Activated CD4-positive, alpha-beta memory T cell treated with anti-CD3 and anti-CD28 coated beads for 36 hours (primary cell): ENCODE data around the gene ANP32A. TPM values are rescaled to one million over a fixed set of nuclear protein-coding genes. Genes with fewer than 3 reads are reported as not detected.
A peak's percentile ranks its signal among the peaks of the same experiment; 100 is the strongest.

ENCODE experiments used
- CTCF ChIA-PET: fragments of 350-600 bp; sonication (Branson Sonifier 250); formaldehyde crosslinking; loops from one replicate; lab custom pipeline; 2021; ENCODE audit warnings: antibody characterized with exemption, inconsistent platforms; lab: Charles Lee
- POLR2A ChIA-PET: fragments of 350-600 bp; sonication (Branson Sonifier 250); formaldehyde crosslinking; loops from one replicate; lab custom pipeline; 2021; ENCODE audit warnings: antibody characterized with exemption; lab: Charles Lee
- DNase-seq: peaks from one replicate; pipeline ENCODE4 v3.0.0-alpha.2; 2020
- H3K27ac Mint-ChIP-seq: one replicate; pipeline ENCODE4 v1.8.0; 2021; ENCODE audit warnings: mixed read lengths
- H3K27me3 Mint-ChIP-seq: one replicate; pipeline ENCODE4 v1.8.0; 2021; ENCODE audit warnings: mixed read lengths
- H3K36me3 Mint-ChIP-seq: one replicate; pipeline ENCODE4 v1.8.0; 2021; ENCODE audit warnings: mixed read lengths
- H3K4me1 Mint-ChIP-seq: one replicate; pipeline ENCODE4 v1.8.0; 2021; ENCODE audit warnings: low read depth, mixed read lengths
- H3K4me3 Mint-ChIP-seq: one replicate; pipeline ENCODE4 v1.8.0; 2021; ENCODE audit warnings: mild to moderate bottlenecking, mixed read lengths
- H3K9me3 Mint-ChIP-seq: one replicate; pipeline ENCODE4 v1.8.0; 2021; ENCODE audit warnings: mixed read lengths
- intact Hi-C: fragments of 100-400 bp; cut with micrococcal nuclease; formaldehyde crosslinking; loops from one replicate; pipeline ENCODE4 v1.15.1; 2023
- total RNA-seq, 2 experiments: library from RNA; stranded (reverse); gene quantifications; one replicate each; pipeline ENCODE4 v1.2.3, GENCODE V29; 2021

ANP32A gene
- total RNA-seq, 2 experiments from 2014 or later: 190 to 204 TPM

- no peaks in the 10 kb centered on the region for H3K9me3 Mint-ChIP-seq
- H3K36me3 Mint-ChIP-seq: peaks cover 17% of the 10 kb centered on the region
- intact Hi-C loops: no loop called here
- H3K4me1 Mint-ChIP-seq: peaks cover 75% of the 10 kb centered on the region
- no peak overlapping the region for H3K4me3 Mint-ChIP-seq
- H3K27ac Mint-ChIP-seq: no peak overlapping the region
- no peaks in the 10 kb centered on the region for H3K27me3 Mint-ChIP-seq
- DNase-seq: no peak
- ChIA-PET POLR2A (interaction anchor here (1.6 kb wide), 1 partner anchor 10 kb away, joined by 5 read pairs; no protein-coding TSS in a partner anchor), CTCF (no interaction called here)
Measured at GRCh38 chr15:68808770-68809169, 11.9 kb downstream of the ANP32A start.

- no peak for DNase-seq
- ChIA-PET CTCF (interaction anchor here (1.4 kb wide), 1 partner anchor 9 kb away, joined by 5 read pairs; no protein-coding TSS in a partner anchor), POLR2A (interaction anchor here (1.6 kb wide), 1 partner anchor 11 kb away, joined by 5 read pairs; no protein-coding TSS in a partner anchor)
- no peak overlapping the region for H3K27ac Mint-ChIP-seq
- H3K4me1 Mint-ChIP-seq: peaks cover 72% of the 10 kb centered on the region
- no peaks in the 10 kb centered on the region for H3K27me3 Mint-ChIP-seq
- H3K4me3 Mint-ChIP-seq: no peak overlapping the region
- no peaks in the 10 kb centered on the region for H3K9me3 Mint-ChIP-seq
- intact Hi-C loops: no loop called here
- H3K36me3 Mint-ChIP-seq: peaks cover 15% of the 10 kb centered on the region
Measured at GRCh38 chr15:68808091-68808490, 12.6 kb downstream of the ANP32A start.

GRCh38 chr15:68807249-68807648 lies 13.4 kb downstream of the ANP32A start:
- intact Hi-C loops: no loop called here
- H3K27me3 Mint-ChIP-seq: no peaks in the 10 kb centered on the region
- CTCF ChIA-PET: interaction anchor here (1.4 kb wide), 1 partner anchor 9 kb away, joined by 5 read pairs; no protein-coding TSS in a partner anchor
- H3K4me1 Mint-ChIP-seq: peaks cover 65% of the 10 kb centered on the region
- POLR2A ChIA-PET: no interaction called here
- peaks cover 15% of the 10 kb centered on the region for H3K36me3 Mint-ChIP-seq
- no peak overlapping the region for H3K4me3 Mint-ChIP-seq
- no peak for DNase-seq
- H3K9me3 Mint-ChIP-seq: no peaks in the 10 kb centered on the region
- no peak overlapping the region for H3K27ac Mint-ChIP-seq

DNA sequence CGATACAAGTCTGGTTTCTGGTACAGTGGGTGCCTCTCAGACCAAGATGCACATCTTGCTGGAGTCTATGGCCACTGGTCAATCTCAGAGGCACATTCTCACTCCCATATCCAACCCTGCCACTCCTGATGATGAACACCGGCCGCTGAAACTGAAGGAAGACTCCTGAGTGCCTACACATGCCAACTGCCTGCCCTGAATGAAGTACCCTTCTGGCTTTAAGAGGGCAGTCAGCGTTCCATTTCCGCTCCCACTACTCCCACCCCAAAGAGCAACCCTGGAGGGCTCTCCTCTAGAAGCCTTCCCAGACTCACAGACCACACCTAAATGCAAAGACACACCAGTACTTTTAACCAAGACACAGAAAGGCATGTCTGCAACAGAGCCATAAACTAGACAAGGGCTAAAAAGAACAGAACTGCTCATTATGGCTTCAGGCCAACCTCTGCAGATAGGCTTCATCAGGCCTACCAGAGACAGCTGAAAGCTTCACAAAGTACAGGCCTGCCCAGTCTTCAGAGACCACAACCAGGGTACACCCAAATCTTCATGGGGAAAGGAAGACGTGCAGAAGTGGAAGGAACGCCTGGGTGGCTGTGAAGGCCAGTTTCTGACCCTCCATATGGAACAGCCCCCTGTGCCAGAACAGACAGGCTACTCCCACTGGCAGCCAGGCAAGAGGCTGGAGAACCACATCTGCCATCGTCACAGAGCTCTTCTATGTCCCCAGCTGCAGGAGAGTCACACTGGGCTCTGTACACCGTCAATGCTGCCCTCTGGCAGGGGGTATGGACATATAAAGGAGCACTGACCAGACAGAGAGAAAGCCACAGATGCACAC lies 14.3 kb downstream of the ANP32A start:
- Mint-ChIP-seq H3K27ac (no peak overlapping the region), H3K36me3 (peaks cover 15% of the 10 kb centered on the region)
- POLR2A ChIA-PET: no interaction called here

DNA sequence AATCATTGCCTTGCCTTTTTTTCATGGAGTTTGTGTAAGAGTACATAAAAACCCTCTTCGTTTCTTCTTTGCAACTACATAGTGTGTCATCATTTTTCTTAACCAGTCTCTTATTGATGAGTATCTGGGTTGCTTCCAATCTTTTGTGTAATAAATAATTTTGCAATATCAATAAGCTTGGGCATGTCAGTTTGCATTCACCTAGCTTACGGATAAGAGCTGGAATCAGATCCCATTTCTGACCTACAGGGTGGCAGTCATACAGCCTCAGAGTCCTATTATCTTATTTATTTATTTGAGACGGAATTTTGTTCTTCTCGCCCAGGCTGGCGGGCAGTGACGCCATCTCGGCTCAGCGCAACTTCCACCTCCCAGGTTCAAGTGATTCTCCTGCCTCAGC lies 18.3 kb downstream of the ANP32A start:
- Mint-ChIP-seq H3K36me3 (peaks cover 5% of the 10 kb centered on the region), H3K9me3 (no peaks in the 10 kb centered on the region), H3K4me3 (no peak overlapping the region), H3K27me3 (no peaks in the 10 kb centered on the region), H3K27ac (no peak overlapping the region), H3K4me1 (peaks cover 68% of the 10 kb centered on the region)
- intact Hi-C loops: no loop called here
- ChIA-PET CTCF (interaction anchor here (0.6 kb wide), 1 partner anchor 32 kb away, joined by 3 read pairs; no protein-coding TSS in a partner anchor), POLR2A (no interaction called here)
- no peak for DNase-seq

More for the DNA sequence above, 14.3 kb downstream of the ANP32A start:
- intact Hi-C loops: no loop called here
- H3K4me1 Mint-ChIP-seq: peaks cover 67% of the 10 kb centered on the region
- no peaks in the 10 kb centered on the region for H3K27me3 Mint-ChIP-seq
- no peak for DNase-seq
- no peaks in the 10 kb centered on the region for H3K9me3 Mint-ChIP-seq
- CTCF ChIA-PET: no interaction called here
- H3K4me3 Mint-ChIP-seq: no peak overlapping the region

DNA sequence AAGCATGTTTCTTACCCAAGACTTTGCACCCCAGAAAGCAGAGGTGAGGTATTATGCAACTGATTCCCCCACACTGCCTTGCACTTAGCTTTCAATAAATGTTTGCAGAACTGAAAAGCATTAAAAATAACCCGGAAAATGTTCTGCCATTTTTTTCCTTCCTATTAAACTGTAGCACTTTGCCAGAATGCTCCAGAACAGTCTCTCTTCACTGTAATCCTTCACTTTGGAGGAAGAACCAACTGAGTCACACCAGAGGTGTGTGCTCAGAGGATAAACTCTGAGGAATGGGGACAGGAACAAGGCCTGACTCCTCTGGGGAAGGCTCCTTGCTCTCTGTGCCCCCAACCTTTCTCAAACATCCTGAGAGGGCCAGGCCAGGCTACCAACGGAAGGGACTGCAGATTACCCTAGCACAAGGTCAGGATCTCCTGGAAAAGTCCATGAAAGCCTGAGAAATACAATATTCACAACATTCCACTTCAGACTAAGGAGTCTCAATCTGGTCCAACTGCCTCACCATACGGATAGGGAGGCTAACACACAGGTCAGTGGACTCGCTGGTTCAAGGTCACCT lies 19.0 kb downstream of the ANP32A start:
- H3K36me3 Mint-ChIP-seq: peaks cover 5% of the 10 kb centered on the region
- H3K27me3 Mint-ChIP-seq: no peaks in the 10 kb centered on the region
- ChIA-PET POLR2A (no interaction called here), CTCF (no interaction called here)
- no peak overlapping the region for H3K4me3 Mint-ChIP-seq
- no peaks in the 10 kb centered on the region for H3K9me3 Mint-ChIP-seq
- no peak overlapping the region for H3K27ac Mint-ChIP-seq
- peaks cover 71% of the 10 kb centered on the region for H3K4me1 Mint-ChIP-seq
- DNase-seq: no peak
- intact Hi-C loops: no loop called here

- ChIA-PET CTCF (no interaction called here), POLR2A (no interaction called here)
- Mint-ChIP-seq H3K27ac (no peak overlapping the region), H3K4me3 (no peak overlapping the region), H3K4me1 (peaks cover 72% of the 10 kb centered on the region), H3K27me3 (no peaks in the 10 kb centered on the region), H3K36me3 (peaks cover 7% of the 10 kb centered on the region), H3K9me3 (no peaks in the 10 kb centered on the region)
- intact Hi-C loops: no loop called here
- DNase-seq: no peak
Measured at GRCh38 chr15:68800875-68801274, 19.8 kb downstream of the ANP32A start.

DNA sequence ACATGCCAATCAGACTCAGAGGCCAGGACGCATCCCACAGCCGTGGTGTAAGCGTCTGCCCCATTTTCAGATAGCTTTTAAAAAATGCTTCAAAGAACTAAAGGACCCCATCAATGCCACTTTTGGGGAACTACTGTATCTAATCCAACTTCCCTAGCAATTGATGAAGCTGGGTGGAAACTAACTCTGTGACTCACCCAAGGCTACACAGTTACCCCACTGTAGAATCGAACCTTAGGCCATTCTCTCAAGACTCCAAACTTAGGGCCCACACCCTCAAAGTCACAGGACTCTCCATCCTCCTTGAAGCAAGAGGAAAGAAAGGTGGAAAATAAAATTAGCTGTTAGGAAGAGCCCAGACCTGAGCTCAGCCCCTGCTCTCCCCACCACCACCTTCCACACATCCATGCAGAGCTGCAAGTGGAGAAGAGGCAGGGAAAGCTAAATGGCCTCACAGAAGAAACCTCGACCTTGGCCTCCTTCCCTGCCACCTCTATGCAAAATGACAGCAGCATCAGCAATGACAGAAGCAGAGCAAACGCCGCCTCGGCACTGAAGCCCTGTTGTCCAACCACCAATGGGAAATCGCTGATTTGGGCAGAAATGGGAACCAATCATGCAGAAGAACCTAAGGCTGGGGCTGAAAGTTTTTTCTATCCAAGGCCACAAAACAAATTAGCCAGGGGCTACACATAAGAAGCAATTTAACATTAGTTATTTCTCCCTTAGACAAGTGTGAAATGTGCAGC lies 22.2 kb downstream of the ANP32A start:
- no peaks in the 10 kb centered on the region for H3K9me3 Mint-ChIP-seq
- H3K4me3 Mint-ChIP-seq: no peak overlapping the region
- no peaks in the 10 kb centered on the region for H3K27me3 Mint-ChIP-seq
- peaks cover 9% of the 10 kb centered on the region for H3K36me3 Mint-ChIP-seq
- no peak overlapping the region for H3K27ac Mint-ChIP-seq
- intact Hi-C loops: no loop called here
- ChIA-PET POLR2A (interaction anchor here (1.6 to 2.0 kb wide), 2 partner anchors 20 to 22 kb away, joined by 7 to 10 read pairs; partner anchors contain the start of gene ANP32A), CTCF (interaction anchor here (1.2 to 1.3 kb wide), 3 partner anchors 18 to 126 kb away, joined by 3 to 6 read pairs (median 4); no protein-coding TSS in a partner anchor)
- DNase-seq: no peak
- peaks cover 86% of the 10 kb centered on the region for H3K4me1 Mint-ChIP-seq

- POLR2A ChIA-PET: interaction anchor here (1.1 to 2.0 kb wide), 3 partner anchors 13 to 23 kb away, joined by 3 to 10 read pairs (median 7); partner anchors contain the start of gene ANP32A
Measured at GRCh38 chr15:68797599-68798345, 22.9 kb downstream of the ANP32A start.

GRCh38 chr15:68797191-68797590 lies 23.5 kb downstream of the ANP32A start:
- H3K9me3 Mint-ChIP-seq: no peaks in the 10 kb centered on the region
- ChIA-PET POLR2A (interaction anchor here (1.1 to 2.0 kb wide), 3 partner anchors 12 to 23 kb away, joined by 3 to 10 read pairs (median 7); partner anchors contain the start of gene ANP32A), CTCF (interaction anchor here (1.3 kb wide), 1 partner anchor 128 kb away, joined by 3 read pairs; no protein-coding TSS in a partner anchor)
- intact Hi-C loops: loop anchor here (1.0 kb wide), 2 partner anchors 15 to 23 kb away; partner anchors contain the start of gene ANP32A
- H3K4me3 Mint-ChIP-seq: no peak overlapping the region
- DNase-seq: peak; percentile 59
- H3K4me1 Mint-ChIP-seq: peaks cover 94% of the 10 kb centered on the region
- H3K27me3 Mint-ChIP-seq: no peaks in the 10 kb centered on the region
- peaks cover 10% of the 10 kb centered on the region for H3K36me3 Mint-ChIP-seq
- H3K27ac Mint-ChIP-seq: peak overlapping the region; percentile 65

More at GRCh38 chr15:68797599-68798345, 22.9 kb downstream of the ANP32A start:
- Mint-ChIP-seq H3K9me3 (no peaks in the 10 kb centered on the region), H3K4me3 (no peak overlapping the region), H3K27me3 (no peaks in the 10 kb centered on the region), H3K27ac (peak overlapping the region; percentile 65), H3K4me1 (peaks cover 91% of the 10 kb centered on the region), H3K36me3 (peaks cover 10% of the 10 kb centered on the region)
- intact Hi-C loops: loop anchor here (1.0 kb wide), 2 partner anchors 15 to 23 kb away; partner anchors contain the start of gene ANP32A
- DNase-seq: peak; percentile 29
- CTCF ChIA-PET: interaction anchor here (1.2 to 1.3 kb wide), 3 partner anchors 19 to 127 kb away, joined by 3 to 6 read pairs (median 4); no protein-coding TSS in a partner anchor

- ChIA-PET POLR2A (interaction anchor here (2.0 to 3.1 kb wide), 2 partner anchors 21 to 22 kb away, joined by 10 to 36 read pairs; no protein-coding TSS in a partner anchor), CTCF (interaction anchor here (1.3 kb wide), 1 partner anchor 32 kb away, joined by 5 read pairs; no protein-coding TSS in a partner anchor)
- no peak overlapping the region for H3K27ac Mint-ChIP-seq
- intact Hi-C loops: no loop called here
- peaks cover 96% of the 10 kb centered on the region for H3K4me1 Mint-ChIP-seq
- no peak for DNase-seq
- H3K4me3 Mint-ChIP-seq: no peak overlapping the region
- no peaks in the 10 kb centered on the region for H3K9me3 Mint-ChIP-seq
- no peaks in the 10 kb centered on the region for H3K27me3 Mint-ChIP-seq
- peaks cover 10% of the 10 kb centered on the region for H3K36me3 Mint-ChIP-seq
Measured at GRCh38 chr15:68796576-68796975, 24.1 kb downstream of the ANP32A start.
